HepG2 (cell line): ENCODE data around the gene TACC3. TPM values are rescaled to one million over a fixed set of nuclear protein-coding genes. Genes with fewer than 3 reads are reported as not detected.
A peak's percentile ranks its signal among the peaks of the same experiment; 100 is the strongest.

Experiments
- ATAC-seq: fragments of 200-7000 bp; cut with Tn5 transposase; 3 replicates; pipeline ENCODE4 v1.9.1; 2020; ENCODE audit warnings: mild to moderate bottlenecking, moderate library complexity
- BruUV-seq: library from RNA; stranded (reverse); fragments of 400-500 nt; replicated peaks from 2 replicates; lab custom pipeline; 2021; lab: Mats Ljungman, UMichigan
- CTCF ChIA-PET: fragments of 300-600 bp; formaldehyde crosslinking; extraction: SDS; loops from one replicate; lab custom pipeline; 2021; ENCODE audit warnings: low total read pairs, inconsistent platforms, low intra/inter-chr PET ratio; lab: Yijun Ruan, JAX
- POLR2A ChIA-PET: fragments of 350-600 bp; sonication (Branson Sonifier 250); formaldehyde crosslinking; loops from one replicate; lab custom pipeline; 2020; ENCODE audit warnings: antibody characterized with exemption, inconsistent platforms; lab: Yijun Ruan, JAX
- DNase-seq: peaks from one replicate; pipeline ENCODE4 v3.0.0-alpha.2; 2015; ENCODE audit warnings: low spot score
- FAIRE-seq: peaks from 3 replicates; lab custom pipeline; 2011; peaks lifted over from hg19 to GRCh38; lab: Jason Lieb, UNC
- H2AFZ ChIP-seq: one replicate; pipeline ENCODE4 v1.6.1; 2011; ENCODE audit warnings: low read length, inconsistent platforms
- H3K27ac ChIP-seq: fragments of 300-600 bp; 3 replicates; pipeline ENCODE4 v1.8.0; 2011; ENCODE audit warnings: mixed run types, mild to moderate bottlenecking, mixed read lengths, low read length, inconsistent platforms; ENCODE audit not compliant: insufficient read depth; ENCODE audit errors: extremely low read length
- H3K27me3 ChIP-seq, 2 experiments: fragments of 200-600 bp in 1 of 2; 2 replicates in 1 of 2; 3 replicates in 1 of 2; pipeline versions ENCODE4 v1.6.0 to v1.8.0; 2011; ENCODE audit warnings: low read length in 2 of 2, mild to moderate bottlenecking in 2 of 2, moderate library complexity in 2 of 2, inconsistent platforms in 1 of 2; ENCODE audit not compliant: insufficient read depth in 2 of 2, control insufficient read depth in 1 of 2
- H3K36me3 ChIP-seq, 2 experiments: fragments of 200-600 bp in 1 of 2; replicated peaks in 1 of 2; 2 replicates in 1 of 2; 3 replicates in 1 of 2; pipeline versions ENCODE4 v1.5.1 to v1.8.0; 2011; ENCODE audit warnings: low read length in 2 of 2, inconsistent platforms in 1 of 2; ENCODE audit not compliant: insufficient read depth in 2 of 2, control insufficient read depth in 1 of 2
- H3K4me1 ChIP-seq: 2 replicates; pipeline ENCODE4 v1.5.1; 2012; ENCODE audit warnings: low read length, inconsistent platforms; ENCODE audit not compliant: insufficient read depth
- H3K4me2 ChIP-seq: 2 replicates; pipeline ENCODE4 v1.6.0; 2011; ENCODE audit warnings: low read depth, low read length, inconsistent platforms
- H3K4me3 ChIP-seq, 3 experiments: fragments of 200-600 bp in 1 of 3; sonication (generic), shearing (Covaris generic) in 1 of 3; replicated peaks in 1 of 3; 2 replicates each; pipeline ENCODE4 v1.5.1; 2011 to 2016; ENCODE audit warnings: low read length in 3 of 3, inconsistent platforms in 2 of 3, low read depth in 2 of 3, mild to moderate bottlenecking in 2 of 3, control low read depth in 1 of 3, mixed read lengths in 1 of 3; ENCODE audit not compliant: insufficient read depth in 1 of 3
- H3K79me2 ChIP-seq: one replicate; pipeline ENCODE4 v1.6.1; 2011; ENCODE audit warnings: low read length, inconsistent platforms; ENCODE audit not compliant: insufficient read depth
- H3K9ac ChIP-seq: 2 replicates; pipeline ENCODE4 v1.6.0; 2011; ENCODE audit warnings: mild to moderate bottlenecking, low read depth, low read length, inconsistent platforms; ENCODE audit not compliant: insufficient read depth
- H3K9me3 ChIP-seq: 2 replicates; pipeline ENCODE4 v1.5.1; 2012; ENCODE audit warnings: mild to moderate bottlenecking, low read length
- H4K20me1 ChIP-seq: 2 replicates; pipeline ENCODE4 v1.6.0; 2011; ENCODE audit warnings: inconsistent platforms, mild to moderate bottlenecking, low read length, moderate library complexity; ENCODE audit not compliant: insufficient read depth
- AKAP8 ChIP-seq: sonication (generic); formaldehyde crosslinking; IDR thresholded peaks from 2 replicates; pipeline ENCODE4 v1.5.1; 2020; ENCODE audit warnings: mild to moderate bottlenecking, missing genetic modification reagents
- CENPT ChIP-seq: sonication (generic); formaldehyde crosslinking; IDR thresholded peaks from 2 replicates; pipeline ENCODE4 v1.8.0; 2022; ENCODE audit warnings: low read depth, mild to moderate bottlenecking, moderate library complexity, missing genetic modification reagents
- GATAD2A ChIP-seq: IDR thresholded peaks from 2 replicates; pipeline ENCODE4 v1.6.1; 2016
- ISL2 ChIP-seq: sonication (generic); formaldehyde crosslinking; IDR thresholded peaks from 2 replicates; pipeline ENCODE4 v1.5.0; 2020; ENCODE audit warnings: missing genetic modification reagents
- KLF13 ChIP-seq: sonication (generic); formaldehyde crosslinking; IDR thresholded peaks from 2 replicates; pipeline ENCODE4 v1.4.0; 2020; ENCODE audit warnings: mild to moderate bottlenecking, missing genetic modification reagents
- RAD51 ChIP-seq: fragments of 450-650 bp; IDR thresholded peaks from 2 replicates; pipeline ENCODE4 v1.6.1; 2016; ENCODE audit warnings: borderline replicate concordance
- RXRA ChIP-seq: sonication (generic); formaldehyde crosslinking; IDR thresholded peaks from 2 replicates; pipeline ENCODE4 v1.5.1; 2020; ENCODE audit warnings: missing genetic modification reagents
- SRY ChIP-seq: sonication (generic); formaldehyde crosslinking; IDR thresholded peaks from 2 replicates; pipeline ENCODE4 v1.8.0; 2022; ENCODE audit warnings: mild to moderate bottlenecking, missing genetic modification reagents
- YY1 ChIP-seq: IDR thresholded peaks from 2 replicates; pipeline ENCODE4 v1.6.1; 2011; ENCODE audit warnings: low read length, low read depth, moderate library complexity, mild to moderate bottlenecking; ENCODE audit not compliant: insufficient read depth, insufficient replicate concordance
- ZNF891 ChIP-seq: sonication (generic); formaldehyde crosslinking; IDR thresholded peaks from 2 replicates; pipeline ENCODE4 v1.5.0; 2020; ENCODE audit warnings: mild to moderate bottlenecking, missing genetic modification reagents
- WGBS: methylation state at CpG from one replicate; pipeline ENCODE4 v1.1.6; 2017; ENCODE audit warnings: low lambda C conversion rate; 5-methylcytosine and 5-hydroxymethylcytosine counted together
- in situ Hi-C: cut with HindIII; loops from 2 replicates; pipeline ENCODE4 v1.10.0; 2017; ENCODE audit warnings: low pct_unique_long_range_greater_than_20kb; ENCODE audit not compliant: extremely low pct_ligation_motif_present
- intact Hi-C: fragments of 100-400 bp; cut with micrococcal nuclease; formaldehyde crosslinking; loops from one replicate; pipeline ENCODE4 v1.10.0; 2022; ENCODE audit not compliant: unreplicated experiment
- polyA plus RNA-seq, 8 experiments: library from polyadenylated mRNA; depleted of rRNA in 3 of 8; stranded (reverse) in 7 of 8; unstranded in 1 of 8; fragments of >200 nt; fragmentation: Illumina TruSeq in 4 of 8; extraction: Trizol in 4 of 8; gene quantifications; 2 replicates each; pipeline versions ENCODE4 v1.2.1 to v1.2.3, GENCODE V29; 2011 to 2016; ENCODE audit warnings: low read depth in 4 of 8, missing spikeins in 1 of 8, mixed read lengths in 1 of 8; ENCODE audit not compliant: insufficient read depth in 1 of 8
- total RNA-seq, 5 experiments: library from RNA; depleted of rRNA; stranded (reverse); fragments of >200 nt; fragmentation: Illumina TruSeq; extraction: Trizol; gene quantifications; 2 replicates each; pipeline ENCODE4 v1.2.3, GENCODE V29; 2016; ENCODE audit warnings: low read depth in 1 of 5
- TF ChIP-seq, protein P1 (sequence below): sonication (generic); formaldehyde crosslinking; IDR thresholded peaks from 2 replicates; pipeline ENCODE4 v1.5.1; 2020; ENCODE audit warnings: missing genetic modification reagents, mild to moderate bottlenecking, borderline replicate concordance
- TF ChIP-seq, protein P2 (sequence below): sonication (generic); formaldehyde crosslinking; IDR thresholded peaks from 2 replicates; pipeline ENCODE4 v1.4.0; 2020; ENCODE audit warnings: missing genetic modification reagents
- TF ChIP-seq, protein P3 (sequence below): sonication (generic); formaldehyde crosslinking; IDR thresholded peaks from 2 replicates; pipeline ENCODE4 v1.4.0; 2020; ENCODE audit warnings: missing genetic modification reagents

Gene TACC3
- total and polyA plus RNA-seq, 2 of the 13 experiments (the other 11 are each of a cell fraction or from before 2014, with no cell fraction given), result 20.3 to 21.2 TPM

DNA sequence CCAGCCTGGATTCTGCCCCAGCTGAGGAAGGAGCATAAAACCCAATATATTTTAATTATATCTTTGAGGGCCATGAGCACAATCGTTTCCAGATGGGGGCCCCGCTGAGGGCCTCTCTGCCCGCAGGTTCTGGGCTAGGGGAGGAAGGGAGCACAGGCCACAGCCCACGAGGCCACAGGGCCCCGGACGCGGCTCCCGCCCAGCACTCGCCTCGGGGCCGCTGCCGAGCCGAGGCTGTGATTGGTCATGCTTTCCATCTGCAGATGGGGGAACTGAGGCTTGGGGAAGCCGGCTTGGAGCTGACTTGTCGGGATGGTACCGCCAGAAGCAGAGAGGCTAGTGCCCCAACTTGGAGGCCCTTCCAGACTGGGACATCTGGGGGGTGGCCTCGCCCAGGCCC lies 34.0 kb downstream of the TACC3 start:
- no TSS peak for BruUV-seq
- POLR2A ChIA-PET, result interaction anchor here (1.3 to 34.3 kb wide), 2 partner anchors 11 to 34 kb away, joined by 4 to 1258 read pairs; partner anchors contain the start of gene FGFR3

DNA sequence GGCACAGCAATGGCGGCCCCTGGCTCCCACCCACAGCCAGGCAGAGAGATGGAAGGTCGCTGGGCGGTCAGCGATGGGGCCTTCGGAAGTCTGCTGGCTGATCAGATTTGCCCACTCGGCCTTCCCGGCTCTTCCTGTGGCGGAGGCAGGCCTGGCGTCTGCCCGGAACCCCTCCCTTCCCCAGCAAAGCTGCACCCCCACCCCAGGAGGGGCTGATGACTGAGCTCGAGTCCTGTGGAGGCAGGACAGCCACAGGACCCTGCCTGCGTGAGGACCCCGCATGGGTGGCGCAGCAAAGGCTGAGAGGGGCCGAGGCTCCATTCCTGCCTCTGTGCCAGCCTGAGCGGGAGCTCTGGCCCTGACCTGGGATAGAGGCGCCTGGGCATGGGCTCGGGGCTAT lies 34.8 kb downstream of the TACC3 start:
- Histone ChIP-seq H3K36me3 (no peaks in the 10 kb centered on the region), H3K9me3 (no peaks in the 10 kb centered on the region), H3K27ac (no peak overlapping the region), H3K79me2 (no peaks in the 10 kb centered on the region), H3K4me1 (peaks cover 95% of the 10 kb centered on the region), H4K20me1 (no peaks in the 10 kb centered on the region), H3K4me2 (no peak overlapping the region), H3K27me3 (no peaks in the 10 kb centered on the region; a peak in 1 of 5 replicates), H2AFZ (no peak overlapping the region), H3K9ac (no peak overlapping the region), H3K4me3 (no peak overlapping the region)
- 40% methylated on average over 2 of the region's 18 CpGs for WGBS
- in situ Hi-C loops, result loop anchor here (10.0 kb wide), 1 partner anchor 49 kb away; no protein-coding TSS in a partner anchor
- POLR2A ChIA-PET, result interaction anchor here (1.3 to 34.3 kb wide), 2 partner anchors 10 to 33 kb away, joined by 4 to 1258 read pairs; partner anchors contain the start of gene FGFR3
- ATAC-seq (no peak), DNase-seq (no peak), FAIRE-seq (no peak)
- CTCF ChIA-PET, result no interaction called here
- no TSS peak for BruUV-seq
- intact Hi-C loops, result no loop called here
- TF ChIP-seq YY1 (peak; percentile 28), AKAP8 (CRISPR knock-in tag) (peak; percentile 93), GATAD2A (CRISPR knock-in tag) (no peak), SRY (CRISPR knock-in tag) (no peak), KLF13 (CRISPR knock-in tag) (no peak), ISL2 (no peak), CENPT (CRISPR knock-in tag) (no peak), RXRA (CRISPR knock-in tag) (peak; percentile 34; the same call in 1 of the 2 replicates), ZNF891 (CRISPR knock-in tag) (no peak)
- TF ChIP-seq, protein P1, sequence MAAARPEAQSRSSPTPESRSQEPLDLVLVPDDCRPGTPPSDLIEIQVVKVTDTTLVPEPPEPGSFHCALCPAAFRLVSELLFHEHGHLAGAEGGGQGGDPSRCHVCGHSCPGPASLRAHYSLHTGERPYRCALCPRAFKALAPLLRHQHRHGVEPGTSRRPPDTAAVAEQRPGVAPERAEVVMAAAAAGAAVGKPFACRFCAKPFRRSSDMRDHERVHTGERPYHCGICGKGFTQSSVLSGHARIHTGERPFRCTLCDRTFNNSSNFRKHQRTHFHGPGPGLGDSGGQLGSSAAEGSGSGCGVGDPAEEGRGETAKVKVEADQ (CRISPR knock-in tag), result no peak
- TF ChIP-seq, protein P2, sequence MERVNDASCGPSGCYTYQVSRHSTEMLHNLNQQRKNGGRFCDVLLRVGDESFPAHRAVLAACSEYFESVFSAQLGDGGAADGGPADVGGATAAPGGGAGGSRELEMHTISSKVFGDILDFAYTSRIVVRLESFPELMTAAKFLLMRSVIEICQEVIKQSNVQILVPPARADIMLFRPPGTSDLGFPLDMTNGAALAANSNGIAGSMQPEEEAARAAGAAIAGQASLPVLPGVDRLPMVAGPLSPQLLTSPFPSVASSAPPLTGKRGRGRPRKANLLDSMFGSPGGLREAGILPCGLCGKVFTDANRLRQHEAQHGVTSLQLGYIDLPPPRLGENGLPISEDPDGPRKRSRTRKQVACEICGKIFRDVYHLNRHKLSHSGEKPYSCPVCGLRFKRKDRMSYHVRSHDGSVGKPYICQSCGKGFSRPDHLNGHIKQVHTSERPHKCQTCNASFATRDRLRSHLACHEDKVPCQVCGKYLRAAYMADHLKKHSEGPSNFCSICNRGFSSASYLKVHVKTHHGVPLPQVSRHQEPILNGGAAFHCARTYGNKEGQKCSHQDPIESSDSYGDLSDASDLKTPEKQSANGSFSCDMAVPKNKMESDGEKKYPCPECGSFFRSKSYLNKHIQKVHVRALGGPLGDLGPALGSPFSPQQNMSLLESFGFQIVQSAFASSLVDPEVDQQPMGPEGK (CRISPR knock-in tag), result no peak

More for the DNA sequence above, 34.0 kb downstream of the TACC3 start:
- Histone ChIP-seq H4K20me1 (no peaks in the 10 kb centered on the region), H2AFZ (no peak overlapping the region), H3K36me3 (no peaks in the 10 kb centered on the region), H3K79me2 (no peaks in the 10 kb centered on the region), H3K4me2 (no peak overlapping the region), H3K27me3 (no peaks in the 10 kb centered on the region; a peak in 1 of 5 replicates), H3K4me3 (no peak overlapping the region), H3K27ac (no peak overlapping the region), H3K9ac (no peak overlapping the region), H3K9me3 (no peaks in the 10 kb centered on the region), H3K4me1 (peaks cover 95% of the 10 kb centered on the region)
- in situ Hi-C loops, result loop anchor here (10.0 kb wide), 1 partner anchor 50 kb away; no protein-coding TSS in a partner anchor
- TF ChIP-seq, protein P3, sequence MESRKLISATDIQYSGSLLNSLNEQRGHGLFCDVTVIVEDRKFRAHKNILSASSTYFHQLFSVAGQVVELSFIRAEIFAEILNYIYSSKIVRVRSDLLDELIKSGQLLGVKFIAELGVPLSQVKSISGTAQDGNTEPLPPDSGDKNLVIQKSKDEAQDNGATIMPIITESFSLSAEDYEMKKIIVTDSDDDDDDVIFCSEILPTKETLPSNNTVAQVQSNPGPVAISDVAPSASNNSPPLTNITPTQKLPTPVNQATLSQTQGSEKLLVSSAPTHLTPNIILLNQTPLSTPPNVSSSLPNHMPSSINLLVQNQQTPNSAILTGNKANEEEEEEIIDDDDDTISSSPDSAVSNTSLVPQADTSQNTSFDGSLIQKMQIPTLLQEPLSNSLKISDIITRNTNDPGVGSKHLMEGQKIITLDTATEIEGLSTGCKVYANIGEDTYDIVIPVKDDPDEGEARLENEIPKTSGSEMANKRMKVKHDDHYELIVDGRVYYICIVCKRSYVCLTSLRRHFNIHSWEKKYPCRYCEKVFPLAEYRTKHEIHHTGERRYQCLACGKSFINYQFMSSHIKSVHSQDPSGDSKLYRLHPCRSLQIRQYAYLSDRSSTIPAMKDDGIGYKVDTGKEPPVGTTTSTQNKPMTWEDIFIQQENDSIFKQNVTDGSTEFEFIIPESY (CRISPR knock-in tag), result 0 out of 2 replicates have a peak, but pooled peaks have one; percentile 12
- no peak for TF ChIP-seq RAD51
- ATAC-seq (no peak), FAIRE-seq (no peak), DNase-seq (no peak)
- intact Hi-C loops, result no loop called here
- WGBS, result no CpG with 5 or more reads among the region's 17 CpGs
- CTCF ChIA-PET, result no interaction called here
